GM06990 (cell line): ENCODE measurements around the gene ERCC4.
A peak's percentile ranks its signal among the peaks of the same experiment; 100 is the strongest.

Source experiments
- DNase-seq: peaks from one replicate; pipeline ENCODE4 v3.0.0-alpha.2; 2011; ENCODE audit not compliant: insufficient read length; ENCODE audit errors: extremely low read depth
- H3K27me3 ChIP-seq: replicated peaks from 2 replicates; pipeline ENCODE4 v1.6.0; 2011; ENCODE audit warnings: low read length; ENCODE audit not compliant: control insufficient read depth, insufficient read depth
- H3K36me3 ChIP-seq: 2 replicates; pipeline ENCODE4 v1.5.1; 2011; ENCODE audit warnings: low read length; ENCODE audit not compliant: control insufficient read depth, insufficient read depth
- H3K4me3 ChIP-seq: replicated peaks from 2 replicates; pipeline ENCODE4 v1.5.1; 2011; ENCODE audit warnings: low read depth, mild to moderate bottlenecking, control low read depth, low read length
- TF ChIP-seq, protein P1 (sequence below): IDR thresholded peaks from 2 replicates; pipeline ENCODE4 v1.5.1; 2011; ENCODE audit warnings: low read length, control low read depth, mild to moderate bottlenecking, inconsistent platforms; ENCODE audit not compliant: insufficient read depth, poor library complexity, severe bottlenecking

The ERCC4 gene

GRCh38 chr16:13931845-13932244, 11.9 kb downstream of the ERCC4 start:
- no peaks in the 10 kb centered on the region for H3K27me3 ChIP-seq
- TF ChIP-seq, protein P1, sequence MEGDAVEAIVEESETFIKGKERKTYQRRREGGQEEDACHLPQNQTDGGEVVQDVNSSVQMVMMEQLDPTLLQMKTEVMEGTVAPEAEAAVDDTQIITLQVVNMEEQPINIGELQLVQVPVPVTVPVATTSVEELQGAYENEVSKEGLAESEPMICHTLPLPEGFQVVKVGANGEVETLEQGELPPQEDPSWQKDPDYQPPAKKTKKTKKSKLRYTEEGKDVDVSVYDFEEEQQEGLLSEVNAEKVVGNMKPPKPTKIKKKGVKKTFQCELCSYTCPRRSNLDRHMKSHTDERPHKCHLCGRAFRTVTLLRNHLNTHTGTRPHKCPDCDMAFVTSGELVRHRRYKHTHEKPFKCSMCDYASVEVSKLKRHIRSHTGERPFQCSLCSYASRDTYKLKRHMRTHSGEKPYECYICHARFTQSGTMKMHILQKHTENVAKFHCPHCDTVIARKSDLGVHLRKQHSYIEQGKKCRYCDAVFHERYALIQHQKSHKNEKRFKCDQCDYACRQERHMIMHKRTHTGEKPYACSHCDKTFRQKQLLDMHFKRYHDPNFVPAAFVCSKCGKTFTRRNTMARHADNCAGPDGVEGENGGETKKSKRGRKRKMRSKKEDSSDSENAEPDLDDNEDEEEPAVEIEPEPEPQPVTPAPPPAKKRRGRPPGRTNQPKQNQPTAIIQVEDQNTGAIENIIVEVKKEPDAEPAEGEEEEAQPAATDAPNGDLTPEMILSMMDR: no peak

GRCh38 chr16:13935408-13935807, 15.5 kb downstream of the ERCC4 start:
- TF ChIP-seq, protein P1: peak; percentile 18
- Histone ChIP-seq H3K36me3 (peaks cover 8% of the 10 kb centered on the region), H3K27me3 (no peaks in the 10 kb centered on the region), H3K4me3 (no peak overlapping the region)
- DNase-seq: no peak

More at GRCh38 chr16:13931845-13932244, 11.9 kb downstream of the ERCC4 start:
- Histone ChIP-seq H3K36me3 (peaks cover 8% of the 10 kb centered on the region), H3K4me3 (no peak overlapping the region)
- no peak for DNase-seq

GRCh38 chr16:13936155-13936554, 16.2 kb downstream of the ERCC4 start:
- Histone ChIP-seq H3K27me3 (no peaks in the 10 kb centered on the region), H3K36me3 (peaks cover 8% of the 10 kb centered on the region), H3K4me3 (no peak overlapping the region)
- DNase-seq: no peak
- TF ChIP-seq, protein P1: no peak

DNA sequence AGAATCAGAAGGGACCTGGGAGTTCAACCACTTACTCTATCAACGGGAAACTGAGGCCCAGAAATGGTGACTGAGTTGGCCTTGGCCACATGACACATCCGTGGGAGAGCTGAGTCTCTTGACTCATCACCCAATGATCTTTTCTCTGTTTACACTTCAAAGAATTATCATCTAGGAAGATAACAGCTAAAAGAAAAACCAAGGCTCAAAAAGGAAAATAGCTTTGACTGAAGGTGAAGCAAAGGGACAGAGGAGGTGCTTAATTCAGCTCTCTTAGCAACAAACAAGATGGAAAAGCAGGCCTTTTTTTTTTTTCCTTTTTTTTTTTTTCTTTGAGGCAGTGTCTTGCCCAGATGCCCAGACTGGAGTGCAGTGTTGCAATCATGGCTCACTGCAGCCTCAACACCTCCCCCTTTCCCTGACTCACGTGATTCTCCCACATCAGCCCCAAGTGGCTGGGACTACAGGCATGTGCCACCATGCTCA, 16.7 kb downstream of the ERCC4 start:
- H3K4me3 ChIP-seq: no peak overlapping the region
- no peak for DNase-seq
- H3K27me3 ChIP-seq: no peaks in the 10 kb centered on the region
- TF ChIP-seq, protein P1: no peak
- peaks cover 8% of the 10 kb centered on the region for H3K36me3 ChIP-seq

DNA sequence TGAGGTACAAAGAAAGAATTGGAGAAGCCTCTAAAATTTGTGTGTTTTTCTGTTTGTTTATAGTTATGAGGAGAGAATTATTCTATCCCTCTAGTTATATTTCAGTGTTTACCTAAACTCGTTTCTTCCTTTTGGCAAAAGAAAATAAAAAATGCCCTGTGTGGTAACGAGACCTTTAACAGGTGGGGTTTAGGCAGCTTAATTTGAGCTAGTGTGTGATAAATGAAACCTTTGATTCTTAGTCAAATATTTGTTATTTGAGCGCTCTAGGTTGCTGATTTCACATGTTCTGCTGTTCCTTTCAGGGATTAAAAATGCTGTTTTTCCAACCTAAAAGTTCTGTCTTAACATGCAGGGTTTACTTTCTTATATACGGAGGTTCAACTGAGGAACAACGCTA, 17.5 kb downstream of the ERCC4 start:
- Histone ChIP-seq H3K36me3 (peaks cover 8% of the 10 kb centered on the region), H3K27me3 (no peaks in the 10 kb centered on the region), H3K4me3 (no peak overlapping the region)
- DNase-seq: no peak
- TF ChIP-seq, protein P1: no peak

DNA sequence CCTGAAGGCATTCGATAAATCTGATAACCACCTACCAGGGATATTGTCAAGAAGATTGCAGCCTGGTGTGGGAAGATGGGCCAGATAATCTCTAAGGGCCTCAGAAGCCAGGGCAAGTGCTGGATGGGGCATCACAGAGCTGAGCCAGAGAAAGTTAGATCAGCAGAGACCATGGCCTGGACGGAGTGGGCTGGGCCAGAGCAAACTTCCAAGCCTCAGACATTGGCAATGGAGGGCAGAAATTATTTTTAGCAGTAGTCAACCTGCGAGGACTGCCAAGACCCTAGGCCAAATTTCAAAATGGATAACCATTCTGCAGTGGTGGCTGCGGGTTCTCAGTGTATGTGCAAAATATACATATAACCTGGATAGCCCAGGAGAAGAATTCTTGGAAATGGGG, 18.5 kb downstream of the ERCC4 start:
- TF ChIP-seq, protein P1: no peak
- H3K4me3 ChIP-seq: no peak overlapping the region
- no peaks in the 10 kb centered on the region for H3K27me3 ChIP-seq
- DNase-seq: no peak
- H3K36me3 ChIP-seq: peaks cover 8% of the 10 kb centered on the region
